ENCODE measurements around the gene NISCH. TPM values are rescaled to one million over a fixed set of nuclear protein-coding genes. Genes with fewer than 3 reads are reported as not detected.

The NISCH gene
- total RNA-seq, 1 experiment from 2014 or later, result 85.0 TPM

DNA sequence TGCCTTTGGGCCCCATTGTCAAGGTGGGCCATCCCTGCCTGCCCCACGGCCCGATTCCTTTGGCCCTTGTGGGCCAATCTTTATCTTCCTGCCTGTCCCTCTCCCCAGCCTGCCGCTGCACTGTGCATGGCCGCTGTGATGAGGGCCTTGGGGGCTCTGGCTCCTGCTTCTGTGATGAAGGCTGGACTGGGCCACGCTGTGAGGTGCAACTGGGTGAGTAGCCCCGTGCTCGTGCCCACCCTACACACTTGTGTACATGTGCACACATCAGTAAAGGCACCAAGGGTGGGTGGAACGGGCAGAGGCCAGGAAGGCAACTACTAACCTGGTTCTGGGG is 66.1 kb downstream of the NISCH start:
- H3K4me1 Mint-ChIP-seq, result peaks cover 7% of the 10 kb centered on the region
- H3K4me3 Mint-ChIP-seq, result no peak overlapping the region
- no peak overlapping the region for H3K27ac Mint-ChIP-seq
- ATAC-seq (no peak), DNase-seq (ENCODE audit: low spot score) (no peak)
- ChIA-PET CTCF (no interaction called here), POLR2A (no interaction called here)
- TF ChIP-seq CBFB (CRISPR knock-in tag; IDR thresholded peaks at IDR 0.05; ENCODE audit: low read depth), result no peak
- TF ChIP-seq ZNF416 (CRISPR knock-in tag; IDR thresholded peaks at IDR 0.05), result no peak
- H3K27me3 Mint-ChIP-seq (ENCODE audit: low read depth), result no peaks in the 10 kb centered on the region; the same call in 1 of the 2 replicates
- H3K36me3 Mint-ChIP-seq, result peaks cover 19% of the 10 kb centered on the region
- H3K9me3 Mint-ChIP-seq, result no peaks in the 10 kb centered on the region

GRCh38 chr3:52521881-52522650 is 66.7 kb downstream of the NISCH start:
- ChIA-PET POLR2A (interaction anchor here (0.6 kb wide), 1 partner anchor 24 kb away, joined by 4 read pairs; no protein-coding TSS in a partner anchor), CTCF (no interaction called here)
- TF ChIP-seq ZBTB21 (CRISPR knock-in tag; IDR thresholded peaks at IDR 0.05; ENCODE audit: borderline replicate concordance) (no peak), SMAD3 (CRISPR knock-in tag; IDR thresholded peaks at IDR 0.05; ENCODE audit: borderline replicate concordance) (no peak), ELF4 (CRISPR knock-in tag; IDR thresholded peaks at IDR 0.05; ENCODE audit: low read depth) (no peak), CREM (CRISPR knock-in tag; IDR thresholded peaks at IDR 0.05) (no peak), RELA (CRISPR knock-in tag; IDR thresholded peaks at IDR 0.05; ENCODE audit: borderline replicate concordance) (no peak), FOXP1 (CRISPR knock-in tag; IDR thresholded peaks at IDR 0.05; ENCODE audit: borderline replicate concordance) (no peak), ATF6 (CRISPR knock-in tag; IDR thresholded peaks at IDR 0.05) (no peak), ZNF138 (CRISPR knock-in tag; conservative IDR thresholded peaks at IDR 0.05) (no peak), ZNF281 (CRISPR knock-in tag; IDR thresholded peaks at IDR 0.05) (no peak), SOX15 (CRISPR knock-in tag; IDR thresholded peaks at IDR 0.05) (no peak), NR1H2 (CRISPR knock-in tag; IDR thresholded peaks at IDR 0.05) (no peak), ARID4B (CRISPR knock-in tag; IDR thresholded peaks at IDR 0.05; ENCODE audit: borderline replicate concordance) (no peak), FOXJ3 (CRISPR knock-in tag; IDR thresholded peaks at IDR 0.05; ENCODE audit: borderline replicate concordance) (no peak), IRF2 (CRISPR knock-in tag; IDR thresholded peaks at IDR 0.05; ENCODE audit: borderline replicate concordance, low read depth) (no peak), ZNF317 (CRISPR knock-in tag; IDR thresholded peaks at IDR 0.05; ENCODE audit: borderline replicate concordance, low read depth) (no peak)
- TF ChIP-seq, protein P1, sequence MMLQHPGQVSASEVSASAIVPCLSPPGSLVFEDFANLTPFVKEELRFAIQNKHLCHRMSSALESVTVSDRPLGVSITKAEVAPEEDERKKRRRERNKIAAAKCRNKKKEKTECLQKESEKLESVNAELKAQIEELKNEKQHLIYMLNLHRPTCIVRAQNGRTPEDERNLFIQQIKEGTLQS (CRISPR knock-in tag; conservative IDR thresholded peaks at IDR 0.05), result no peak
- TF ChIP-seq, protein P2, sequence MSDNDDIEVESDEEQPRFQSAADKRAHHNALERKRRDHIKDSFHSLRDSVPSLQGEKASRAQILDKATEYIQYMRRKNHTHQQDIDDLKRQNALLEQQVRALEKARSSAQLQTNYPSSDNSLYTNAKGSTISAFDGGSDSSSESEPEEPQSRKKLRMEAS (CRISPR knock-in tag; IDR thresholded peaks at IDR 0.05), result no peak
- Mint-ChIP-seq H3K4me1 (peaks cover 7% of the 10 kb centered on the region), H3K27me3 (ENCODE audit: low read depth) (no peaks in the 10 kb centered on the region; the same call in 1 of the 2 replicates), H3K9me3 (no peaks in the 10 kb centered on the region), H3K4me3 (no peak overlapping the region), H3K36me3 (peaks cover 21% of the 10 kb centered on the region), H3K27ac (no peak overlapping the region)
- DNase-seq (ENCODE audit: low spot score) (no peak), ATAC-seq (no peak)
